Heart left ventricle (tissue), 13 donors: ENCODE measurements around the gene CHST11.

Experiments
- POLR2A ChIP-seq, 2 donors: fragments of 450-650 bp; IDR thresholded peaks; one replicate each; pipeline ENCODE4 v1.6.1; 2017; ENCODE audit warnings: antibody characterized with exemption in 2 of 2, mild to moderate bottlenecking in 2 of 2, moderate library complexity in 2 of 2
- TF ChIP-seq, protein P1 (sequence below), 12 donors: fragments of 200-600 bp; sonication (generic) in 4 of 12; IDR thresholded peaks; one replicate each; pipeline versions ENCODE4 v1.5.0 to v1.8.0; 2018 to 2022; ENCODE audit warnings: antibody characterized with exemption in 12 of 12, mild to moderate bottlenecking in 5 of 12
- donor health status: ischemic (EF 13 %, LVEDD 7.1; RV severe dilation, severe dysfunction).
- donor health status: DM: no; HTN: yes; CAD: no.
- donor health status: DM: no; HTN: no; CAD: no.
- donor health status: ischemic (EF 25% LVEDD 6.9; RV normal size, moderate dysfunction).
- donor health status: ischemic (EF 25% LVEDD 5.7; RV mildly dilated, moderate dysfunction).
- donor health status: ischemic (EF 35%, LVEDD 5.7; RV mildly dilated, moderate dysfunction).
- donor health status: nonischemic (EF 11% LVEDD 7.7; RV severe dilation, severe dysfunction).
- donor health status: DM: yes; HTN: yes; CAD: no.
- donor health status: PGD.
- donor health status: ischemic (EF 29% LVEDD 5.4; RV normal size, mild dysfunction).
- donor health status: nonischemic (EF 23%, LVEDD 6.1; RV moderate dilation, normal function).

DNA sequence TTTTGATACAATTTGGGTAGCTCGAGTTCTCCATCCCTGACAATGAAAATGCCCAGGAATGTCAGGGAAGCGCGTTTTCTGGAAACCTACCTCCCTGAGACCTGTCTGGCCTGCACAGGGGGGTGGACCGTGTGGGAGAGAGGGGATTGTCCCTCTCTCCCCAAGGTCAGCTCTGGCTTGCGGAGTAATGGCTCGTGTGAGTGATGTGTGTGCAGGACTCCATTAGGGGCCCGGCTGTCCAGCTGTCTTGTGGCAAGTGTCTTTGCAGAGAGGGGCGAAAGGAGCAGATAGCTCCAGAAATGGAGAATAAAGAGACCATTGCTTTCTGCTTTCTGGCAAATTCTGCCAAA, 215.3 kb downstream of the CHST11 start:
- TF ChIP-seq POLR2A (IDR thresholded peaks at IDR 0.05): no peak
- TF ChIP-seq, protein P1, sequence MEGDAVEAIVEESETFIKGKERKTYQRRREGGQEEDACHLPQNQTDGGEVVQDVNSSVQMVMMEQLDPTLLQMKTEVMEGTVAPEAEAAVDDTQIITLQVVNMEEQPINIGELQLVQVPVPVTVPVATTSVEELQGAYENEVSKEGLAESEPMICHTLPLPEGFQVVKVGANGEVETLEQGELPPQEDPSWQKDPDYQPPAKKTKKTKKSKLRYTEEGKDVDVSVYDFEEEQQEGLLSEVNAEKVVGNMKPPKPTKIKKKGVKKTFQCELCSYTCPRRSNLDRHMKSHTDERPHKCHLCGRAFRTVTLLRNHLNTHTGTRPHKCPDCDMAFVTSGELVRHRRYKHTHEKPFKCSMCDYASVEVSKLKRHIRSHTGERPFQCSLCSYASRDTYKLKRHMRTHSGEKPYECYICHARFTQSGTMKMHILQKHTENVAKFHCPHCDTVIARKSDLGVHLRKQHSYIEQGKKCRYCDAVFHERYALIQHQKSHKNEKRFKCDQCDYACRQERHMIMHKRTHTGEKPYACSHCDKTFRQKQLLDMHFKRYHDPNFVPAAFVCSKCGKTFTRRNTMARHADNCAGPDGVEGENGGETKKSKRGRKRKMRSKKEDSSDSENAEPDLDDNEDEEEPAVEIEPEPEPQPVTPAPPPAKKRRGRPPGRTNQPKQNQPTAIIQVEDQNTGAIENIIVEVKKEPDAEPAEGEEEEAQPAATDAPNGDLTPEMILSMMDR (IDR thresholded peaks at IDR 0.05): no peak
